ENCODE measurements around the gene CHI3L1. TPM values are rescaled to one million over a fixed set of nuclear protein-coding genes. Genes with fewer than 3 reads are reported as not detected.

The CHI3L1 gene
- total RNA-seq, 2 experiments from 2014 or later, result not detected

GRCh38 chr1:203228670-203229069 lies 42.2 kb upstream of the CHI3L1 start:
- POLR2A ChIA-PET, result no interaction called here
- CTCF ChIA-PET (ENCODE audit: unreplicated experiment), result no interaction called here
- BruUV-seq (replicated peaks), result no TSS peak
- intact Hi-C loops (cut with micrococcal nuclease; ENCODE audit: unreplicated experiment), result no loop called here
- Histone ChIP-seq H3K36me3 (ENCODE audit: insufficient read depth, low read length) (no peaks in the 10 kb centered on the region), H2AFZ (ENCODE audit: low read length) (no peak overlapping the region), H3K4me2 (ENCODE audit: low read length) (no peak overlapping the region), H3K4me3 (ENCODE audit: low read depth, low read length, poor library complexity, severe bottlenecking) (no peak overlapping the region), H3K9me2 (ENCODE audit: insufficient read depth, low read length) (no peaks in the 10 kb centered on the region), H4K20me1 (ENCODE audit: insufficient read depth, low read length) (no peaks in the 10 kb centered on the region), H3K9me3 (ENCODE audit: low read length) (no peaks in the 10 kb centered on the region), H3K79me2 (ENCODE audit: insufficient read depth, low read depth, low read length) (no peaks in the 10 kb centered on the region), H3K4me1 (ENCODE audit: insufficient read depth, low read length, poor library complexity, severe bottlenecking) (no peaks in the 10 kb centered on the region), H3K27ac (ENCODE audit: low read depth, low read length, poor library complexity, severe bottlenecking) (no peak overlapping the region)
- DNase-seq (ENCODE audit: low spot score), result no peak
- TF ChIP-seq CTCF (conservative IDR thresholded peaks at IDR 0.05; ENCODE audit: low read length), result no peak
- no peak for TF ChIP-seq EZH2phosphoT487 (IDR thresholded peaks at IDR 0.05; ENCODE audit: borderline replicate concordance, low read depth, low read length)

- Histone ChIP-seq H3K27ac (ENCODE audit: low read depth, low read length, poor library complexity, severe bottlenecking) (no peak overlapping the region), H3K79me2 (ENCODE audit: insufficient read depth, low read depth, low read length) (no peaks in the 10 kb centered on the region), H4K20me1 (ENCODE audit: insufficient read depth, low read length) (no peaks in the 10 kb centered on the region), H3K9me3 (ENCODE audit: low read length) (no peaks in the 10 kb centered on the region), H3K36me3 (ENCODE audit: insufficient read depth, low read length) (no peaks in the 10 kb centered on the region), H3K4me2 (ENCODE audit: low read length) (no peak overlapping the region), H3K4me1 (ENCODE audit: insufficient read depth, low read length, poor library complexity, severe bottlenecking) (no peaks in the 10 kb centered on the region), H3K4me3 (ENCODE audit: low read depth, low read length, poor library complexity, severe bottlenecking) (no peak overlapping the region), H3K9me2 (ENCODE audit: insufficient read depth, low read length) (no peaks in the 10 kb centered on the region), H2AFZ (ENCODE audit: low read length) (no peak overlapping the region)
- intact Hi-C loops (cut with micrococcal nuclease; ENCODE audit: unreplicated experiment), result no loop called here
- BruUV-seq (replicated peaks), result no TSS peak
- POLR2A ChIA-PET, result no interaction called here
- CTCF ChIA-PET (ENCODE audit: unreplicated experiment), result no interaction called here
- TF ChIP-seq EZH2phosphoT487 (IDR thresholded peaks at IDR 0.05; ENCODE audit: borderline replicate concordance, low read depth, low read length) (no peak), CTCF (conservative IDR thresholded peaks at IDR 0.05; ENCODE audit: low read length) (no peak)
- DNase-seq (ENCODE audit: low spot score), result no peak
Observed at GRCh38 chr1:203227371-203228083, 41.0 kb upstream of the CHI3L1 start.

- no peak overlapping the region for H3K4me3 ChIP-seq (ENCODE audit: low read depth, low read length, poor library complexity, severe bottlenecking)
- H3K36me3 ChIP-seq (ENCODE audit: insufficient read depth, low read length), result no peaks in the 10 kb centered on the region
- TF ChIP-seq CTCF (conservative IDR thresholded peaks at IDR 0.05; ENCODE audit: low read length) (no peak), EZH2phosphoT487 (IDR thresholded peaks at IDR 0.05; ENCODE audit: borderline replicate concordance, low read depth, low read length) (no peak)
- POLR2A ChIA-PET, result no interaction called here
- H3K9me2 ChIP-seq (ENCODE audit: insufficient read depth, low read length), result no peaks in the 10 kb centered on the region
- no peaks in the 10 kb centered on the region for H3K4me1 ChIP-seq (ENCODE audit: insufficient read depth, low read length, poor library complexity, severe bottlenecking)
- intact Hi-C loops (cut with micrococcal nuclease; ENCODE audit: unreplicated experiment), result no loop called here
- no peaks in the 10 kb centered on the region for H3K9me3 ChIP-seq (ENCODE audit: low read length)
- no TSS peak for BruUV-seq (replicated peaks)
- H3K27ac ChIP-seq (ENCODE audit: low read depth, low read length, poor library complexity, severe bottlenecking), result no peak overlapping the region
- H3K79me2 ChIP-seq (ENCODE audit: insufficient read depth, low read depth, low read length), result no peaks in the 10 kb centered on the region
- no peaks in the 10 kb centered on the region for H4K20me1 ChIP-seq (ENCODE audit: insufficient read depth, low read length)
- no peak for DNase-seq (ENCODE audit: low spot score)
- no peak overlapping the region for H2AFZ ChIP-seq (ENCODE audit: low read length)
- no peak overlapping the region for H3K4me2 ChIP-seq (ENCODE audit: low read length)
- CTCF ChIA-PET (ENCODE audit: unreplicated experiment), result no interaction called here
Observed at GRCh38 chr1:203225071-203225470, 38.6 kb upstream of the CHI3L1 start.
